DMS53 treated with DMSO at 0.1 percent for 48 hours (cell line): ENCODE results near the gene SLC24A3.

Experiments
- DNase-seq: peaks from one replicate; lab custom pipeline; 2025; ENCODE audit not compliant: unreplicated experiment; lab: John Stamatoyannopoulos, UW

SLC24A3 gene

DNA sequence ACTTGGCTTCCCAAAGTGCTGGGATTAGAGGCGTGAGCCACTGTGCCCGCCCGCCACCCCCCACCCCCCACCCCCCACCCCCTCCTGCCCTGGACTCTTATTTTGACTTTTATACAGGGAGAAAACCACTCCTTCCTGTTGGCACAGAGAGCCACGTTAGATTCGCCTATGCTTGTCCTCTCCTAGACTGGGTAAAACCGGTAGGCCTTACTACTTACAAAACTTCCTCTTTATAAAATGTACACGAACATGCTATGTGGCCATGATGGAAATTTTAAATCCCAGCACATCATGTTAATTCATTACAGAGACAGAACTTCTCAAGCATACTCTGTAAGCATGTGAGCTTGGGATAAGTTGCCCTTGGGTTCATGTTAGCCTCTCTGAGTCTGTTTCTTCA, 124.2 kb downstream of the SLC24A3 start:
- DNase-seq: no peak

DNA sequence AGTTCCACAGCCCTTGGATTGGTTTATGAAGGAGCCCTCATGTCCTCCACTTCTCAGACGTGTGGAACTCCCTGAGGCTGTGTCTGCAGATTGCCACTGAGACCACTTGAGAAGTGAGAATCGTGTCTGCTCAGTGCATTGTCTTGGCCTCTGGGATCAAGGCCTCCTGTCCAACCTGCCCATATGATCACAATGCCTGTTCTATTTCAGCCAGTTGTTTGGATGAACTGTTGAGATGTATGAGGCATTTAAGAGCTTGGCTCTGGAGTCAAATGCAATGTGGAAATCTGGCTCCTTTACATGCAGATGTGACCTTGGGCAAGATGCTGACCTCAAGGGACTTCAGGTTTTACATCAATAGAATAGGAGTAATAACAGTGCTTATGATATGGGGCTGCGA, 125.9 kb downstream of the SLC24A3 start:
- no peak for DNase-seq

- no peak for DNase-seq
Measured at GRCh38 chr20:19338960-19339359, 126.5 kb downstream of the SLC24A3 start.

- no peak for DNase-seq
Measured at GRCh38 chr20:19341348-19342053, 129.1 kb downstream of the SLC24A3 start.

- DNase-seq: no peak
Measured at GRCh38 chr20:19344341-19344740, 131.9 kb downstream of the SLC24A3 start.

DNA sequence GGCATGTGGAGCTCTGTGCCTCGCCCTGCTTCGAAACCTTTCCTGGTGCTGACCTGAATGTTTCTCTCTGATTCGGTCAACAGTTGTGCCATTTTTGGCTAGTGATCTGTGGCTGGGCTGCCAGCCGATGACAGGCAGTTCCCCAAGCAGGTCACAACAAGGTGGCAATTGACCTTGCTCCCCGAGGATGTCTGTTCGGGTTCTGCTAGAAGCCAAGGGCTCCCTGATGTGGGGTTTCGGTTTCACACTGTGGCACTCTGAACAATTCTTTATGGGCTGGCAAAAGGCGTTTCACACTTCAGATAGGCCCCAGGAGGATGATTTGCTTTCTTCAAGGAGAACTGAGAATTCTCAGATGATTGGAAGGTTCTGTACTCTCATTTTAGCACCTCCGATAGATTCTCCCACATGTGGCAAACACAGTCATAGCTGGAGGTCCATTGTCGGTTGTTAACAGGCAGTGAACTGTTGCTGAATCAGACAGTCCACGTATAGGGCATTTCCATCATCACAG, 135.6 kb downstream of the SLC24A3 start:
- DNase-seq: no peak

DNA sequence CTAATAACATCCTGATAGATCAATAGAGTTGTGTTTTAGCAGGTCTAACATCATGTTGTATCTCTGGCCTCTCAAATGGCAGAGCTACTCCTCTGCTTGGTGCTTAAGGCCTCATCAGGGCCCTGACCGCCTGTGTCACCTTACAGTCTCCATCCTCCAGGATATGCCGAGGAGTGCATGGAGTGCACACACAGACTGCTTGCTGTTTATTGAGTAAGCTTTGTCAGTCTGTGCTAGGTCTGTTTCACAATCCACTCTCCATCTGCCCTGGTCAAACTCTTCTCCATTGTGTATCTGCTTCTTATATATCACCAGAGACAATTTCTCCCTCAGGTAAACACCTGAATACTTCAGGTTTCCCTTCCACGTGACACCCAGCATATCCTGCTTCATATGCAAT, 136.1 kb downstream of the SLC24A3 start:
- no peak for DNase-seq

GRCh38 chr20:19349879-19350278, 137.4 kb downstream of the SLC24A3 start:
- DNase-seq: no peak

DNA sequence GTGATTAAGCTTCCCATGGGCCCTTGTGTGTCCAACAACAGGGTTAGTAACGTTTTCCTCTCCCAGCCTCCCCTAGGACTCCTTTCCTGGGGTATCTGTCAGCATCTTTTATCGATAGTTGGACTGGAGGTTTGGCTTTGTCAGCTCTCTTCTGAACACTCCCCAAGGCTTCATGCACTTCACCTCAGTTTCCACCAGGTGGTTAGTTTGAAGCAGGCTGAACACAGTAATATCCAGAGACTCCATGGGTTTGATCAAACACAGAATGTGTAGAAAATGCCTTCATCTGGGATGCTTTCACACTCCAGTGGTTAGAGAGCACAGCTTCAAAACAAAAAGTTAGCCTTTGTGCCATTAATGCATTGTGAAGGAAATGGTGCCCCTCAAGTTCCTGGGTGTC, 139.1 kb downstream of the SLC24A3 start:
- DNase-seq: no peak

DNA sequence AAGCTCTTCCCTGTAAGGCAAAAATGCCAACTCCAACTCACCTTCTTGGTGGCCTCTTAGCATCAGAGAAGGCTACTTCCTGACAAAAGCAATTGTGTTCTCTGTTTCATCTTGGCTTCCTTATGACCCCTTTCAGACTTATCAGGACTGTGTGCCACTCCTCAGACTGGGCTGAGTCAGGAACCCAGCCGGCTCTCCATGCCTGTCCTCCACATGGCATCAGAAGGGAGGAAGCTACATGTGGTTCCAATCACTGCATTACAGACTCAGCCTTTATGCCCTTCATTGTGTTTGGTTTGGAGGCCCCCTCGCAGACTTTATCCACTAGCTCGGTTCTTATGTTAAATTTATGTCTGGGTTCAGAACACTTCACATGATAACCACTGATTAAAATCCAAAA, 142.5 kb downstream of the SLC24A3 start:
- no peak for DNase-seq

DNA sequence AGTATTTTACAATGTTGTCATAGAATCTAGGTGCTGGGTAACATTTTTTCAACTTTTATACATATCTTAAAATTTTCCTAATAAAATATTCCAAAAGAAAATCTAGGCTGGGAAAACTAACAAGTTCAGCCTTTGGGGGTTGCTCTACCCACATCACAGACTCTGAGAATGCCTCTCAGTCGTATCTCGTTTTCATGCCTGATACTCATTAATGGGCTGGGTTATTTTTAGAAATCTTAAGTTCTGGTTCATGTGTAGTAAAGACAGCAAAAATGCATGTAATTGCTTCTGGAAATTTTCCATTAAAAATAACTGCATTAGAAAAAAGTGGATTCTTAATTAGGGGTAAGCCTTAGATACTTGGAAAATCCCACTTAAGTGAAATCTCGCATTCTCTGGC, 149.3 kb downstream of the SLC24A3 start:
- DNase-seq: no peak

DNA sequence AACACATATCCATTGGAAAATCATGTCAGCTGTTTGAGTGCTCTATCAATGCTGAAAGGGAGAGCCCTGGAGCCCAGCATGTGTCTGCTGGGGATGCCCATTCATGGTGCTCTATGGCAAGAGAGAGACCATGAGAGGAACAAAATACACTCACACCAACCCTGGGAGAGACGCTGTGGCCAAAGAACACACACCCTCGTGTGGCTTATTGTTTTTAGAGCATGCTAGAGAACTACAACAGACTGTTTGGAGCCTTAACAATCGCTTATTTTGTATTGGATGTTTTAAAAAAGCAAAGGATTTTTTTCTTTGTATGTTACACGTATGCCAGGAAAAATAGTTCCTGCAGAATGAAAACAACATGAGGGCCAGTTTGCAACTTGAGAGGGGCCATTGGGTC, 151.0 kb downstream of the SLC24A3 start:
- no peak for DNase-seq

DNA sequence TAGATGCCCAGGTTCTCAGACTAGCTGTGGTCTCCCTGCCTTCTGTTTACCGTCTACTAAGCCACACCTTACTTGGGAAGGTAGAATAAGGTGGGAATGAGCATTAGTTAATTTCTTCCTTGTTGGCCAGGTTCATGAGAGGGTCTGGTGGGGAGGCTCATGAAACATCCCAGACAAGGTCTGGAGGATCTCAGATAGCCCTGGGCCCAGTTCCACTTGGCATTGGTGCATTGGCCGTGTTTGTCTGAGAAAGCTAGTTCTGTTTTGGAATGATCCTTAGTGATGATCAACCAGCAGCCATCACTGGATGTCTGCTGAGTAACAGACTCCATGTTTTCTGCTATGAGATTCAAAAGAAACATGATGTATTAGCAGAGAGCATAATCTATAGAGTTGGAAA, 155.1 kb downstream of the SLC24A3 start:
- no peak for DNase-seq

DNA sequence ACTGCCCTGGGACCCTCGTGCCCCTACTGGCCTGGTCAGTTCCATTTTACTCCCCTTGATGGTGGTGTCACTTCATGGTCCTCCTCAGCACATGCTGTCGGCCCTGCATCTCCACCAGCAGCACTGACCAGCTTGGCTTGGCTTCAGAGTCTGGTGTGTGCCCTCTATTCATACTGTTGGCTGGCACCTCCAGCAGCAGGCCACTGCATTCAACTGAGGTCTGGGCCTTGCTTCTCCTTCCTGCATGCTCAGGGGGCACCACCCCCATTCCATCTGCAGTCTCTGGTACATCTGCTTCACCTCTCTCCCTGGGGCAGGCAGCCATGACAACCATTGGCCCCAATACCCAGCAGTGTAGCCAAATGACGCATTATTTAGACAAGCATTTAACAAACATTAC, 155.9 kb downstream of the SLC24A3 start:
- DNase-seq: no peak

DNA sequence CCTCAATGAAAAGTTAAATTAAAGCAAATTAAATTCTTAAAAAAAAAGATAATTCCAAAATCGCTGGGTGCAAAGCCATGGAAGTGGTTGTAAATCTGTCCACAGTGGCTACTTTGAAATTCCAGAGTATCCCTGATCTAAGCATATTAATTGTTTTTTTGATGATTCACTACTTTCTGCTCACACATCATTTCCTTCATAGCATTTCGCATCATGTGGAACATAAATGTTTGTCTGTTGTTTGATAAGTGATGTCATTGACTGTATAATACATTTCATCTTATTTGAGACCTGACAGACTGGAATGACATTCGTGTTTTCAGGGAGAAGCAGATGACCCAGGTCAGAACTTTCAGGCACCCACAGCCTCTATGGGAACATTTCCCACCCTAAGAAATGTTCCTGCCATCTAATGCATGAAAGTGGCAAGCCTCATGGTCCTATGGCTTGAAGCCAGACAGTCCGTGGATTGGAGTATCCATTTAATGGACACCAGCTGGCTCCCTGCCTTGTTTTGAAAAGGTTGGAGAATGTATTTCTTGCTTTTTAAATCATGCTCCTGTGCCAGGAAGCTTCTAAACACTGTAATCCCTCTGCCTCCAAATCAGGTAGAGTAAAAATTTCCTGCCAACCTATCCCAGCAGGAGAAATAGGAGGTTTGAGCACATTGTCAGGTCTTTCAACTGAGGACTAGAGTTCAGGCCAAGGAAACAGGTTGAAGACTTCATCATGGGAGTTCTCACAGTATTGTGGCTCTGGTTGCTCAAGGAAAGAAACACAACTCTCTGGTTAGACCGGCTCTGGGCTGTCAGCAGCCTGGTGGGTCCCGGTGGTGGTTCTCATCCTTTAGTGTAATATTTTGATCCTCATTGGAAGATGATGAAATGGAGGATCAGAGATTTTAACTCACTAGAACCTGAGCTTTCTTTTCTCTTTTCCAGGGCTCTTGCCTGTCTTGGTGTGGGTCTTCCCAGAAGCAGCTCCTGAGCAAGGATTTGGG, 157.9 kb downstream of the SLC24A3 start:
- no peak for DNase-seq

DNA sequence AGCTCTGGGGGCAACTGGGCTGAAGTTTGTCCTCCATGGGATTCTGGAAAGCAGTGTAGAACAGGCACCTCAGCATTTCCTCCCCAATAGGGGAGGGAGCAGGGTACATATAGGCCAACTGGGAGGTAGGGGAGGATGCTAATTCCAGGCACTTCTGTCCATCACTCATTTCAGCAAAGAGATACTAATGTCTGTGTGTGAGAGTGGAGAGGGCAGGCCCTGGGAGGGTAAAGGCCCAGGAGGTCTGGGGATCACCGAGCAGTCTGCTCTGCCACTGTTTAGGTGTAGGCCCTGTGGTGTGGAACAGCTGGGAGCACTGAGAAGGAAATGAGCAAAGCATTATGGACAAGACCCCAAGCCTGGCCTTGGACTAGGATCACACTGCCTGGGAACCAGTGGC, 158.7 kb downstream of the SLC24A3 start:
- no peak for DNase-seq

DNA sequence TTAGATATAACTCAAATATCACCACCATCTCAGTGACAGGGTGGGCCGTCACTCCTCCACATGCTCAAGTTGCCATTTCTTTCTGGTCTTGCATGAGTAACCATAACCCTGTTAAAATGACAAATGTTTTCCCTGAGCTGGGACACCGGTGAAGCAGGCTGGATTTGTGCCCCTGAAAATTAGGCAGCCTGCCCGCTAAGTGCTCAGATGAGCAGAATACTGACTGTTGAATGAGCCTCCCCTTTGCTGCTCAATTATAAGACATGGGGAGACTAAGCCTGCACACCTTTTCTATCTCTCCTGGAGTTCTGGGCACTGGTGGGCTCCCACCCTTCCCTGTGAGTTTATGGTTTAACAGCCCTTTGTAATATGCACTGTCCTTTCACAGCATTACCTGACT, 161.8 kb downstream of the SLC24A3 start:
- no peak for DNase-seq

- DNase-seq: no peak
Measured at GRCh38 chr20:19375395-19375794, 163.0 kb downstream of the SLC24A3 start.

GRCh38 chr20:19375801-19376200, 163.4 kb downstream of the SLC24A3 start:
- no peak for DNase-seq

DNA sequence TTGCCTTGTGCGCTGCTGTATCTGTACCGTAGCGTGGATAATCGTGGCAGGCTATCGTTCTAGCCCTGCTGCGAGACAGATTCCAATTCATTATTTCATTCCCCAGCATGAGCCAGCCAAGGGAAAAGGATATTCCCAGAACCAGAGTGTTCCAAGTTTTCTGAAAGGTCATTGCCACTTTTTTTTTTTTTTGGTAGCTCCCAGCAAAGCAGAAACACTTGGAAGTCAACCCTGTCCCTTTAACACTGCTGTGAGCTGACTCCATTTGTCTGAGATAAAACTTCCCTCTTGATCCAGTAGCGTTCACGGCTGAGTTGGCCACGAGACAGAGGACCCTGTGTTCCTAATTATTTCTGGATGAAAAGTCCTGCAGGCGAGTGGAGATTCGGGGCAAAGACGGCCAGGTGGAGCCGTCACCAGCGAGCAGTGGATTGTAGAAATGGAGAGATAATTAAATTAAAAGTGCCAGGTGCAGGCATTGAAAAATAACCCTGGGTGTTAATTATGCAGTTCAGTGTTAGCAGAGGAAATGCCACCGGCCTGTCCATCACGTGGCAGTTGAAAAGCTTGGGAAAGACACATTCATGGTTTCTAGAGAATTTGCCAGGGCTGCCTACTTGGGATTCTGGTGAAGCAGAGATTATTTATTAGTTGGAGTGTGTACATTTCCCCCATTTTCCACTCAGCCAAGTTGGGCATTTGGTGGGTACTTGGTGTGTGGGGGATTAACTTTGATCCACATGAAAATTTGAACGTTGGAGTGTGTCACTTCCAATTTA, 164.2 kb downstream of the SLC24A3 start:
- no peak for DNase-seq

DNA sequence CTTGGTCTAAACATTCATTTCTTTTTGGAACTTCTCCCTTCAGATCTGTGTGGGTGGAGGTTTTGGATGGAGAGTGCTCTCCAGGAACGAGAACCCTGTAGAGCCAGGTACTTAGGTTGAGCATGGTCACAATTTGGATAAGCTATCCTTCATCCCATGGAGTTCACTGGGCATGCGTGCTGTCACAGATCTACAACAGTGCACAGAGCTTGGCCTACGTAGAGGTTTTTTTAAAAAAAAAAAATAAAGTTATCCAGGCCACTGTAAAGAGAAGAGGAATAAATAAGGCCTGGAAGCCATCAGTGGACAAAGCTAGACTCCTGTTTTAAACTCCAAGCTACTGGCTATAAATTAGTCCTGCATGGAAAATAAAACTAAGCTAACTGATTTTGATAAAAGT, 165.6 kb downstream of the SLC24A3 start:
- DNase-seq: no peak
